NT2/D1 (cell line): ENCODE measurements around the gene COLEC11.
"Not testable (repeated sequence)": the region's sequence is repeated elsewhere in the genome, so short reads cannot be mapped to it uniquely, and the experiment has no call there.

Experiments
- DNase-seq: peaks from one replicate; pipeline ENCODE4 v3.0.0-alpha.2; 2011; ENCODE audit warnings: low read depth, low spot score
- H3K27me3 ChIP-seq: 2 replicates; pipeline ENCODE4 v1.6.0; 2011; ENCODE audit warnings: mild to moderate bottlenecking; ENCODE audit not compliant: insufficient read length, insufficient read depth
- H3K36me3 ChIP-seq: 2 replicates; pipeline ENCODE4 v1.6.1; 2011; ENCODE audit warnings: mild to moderate bottlenecking, low read length, mixed read lengths; ENCODE audit not compliant: insufficient read depth, insufficient read length
- H3K4me1 ChIP-seq: 2 replicates; pipeline ENCODE4 v1.5.1; 2011; ENCODE audit not compliant: insufficient read depth, insufficient read length
- H3K4me3 ChIP-seq: 2 replicates; pipeline ENCODE4 v1.5.1; 2011; ENCODE audit warnings: low read depth; ENCODE audit not compliant: insufficient read length
- H3K9ac ChIP-seq: 2 replicates; pipeline ENCODE4 v1.6.0; 2011; ENCODE audit warnings: low read depth; ENCODE audit not compliant: insufficient read length
- H3K9me3 ChIP-seq: 2 replicates; pipeline ENCODE4 v1.5.1; 2011; ENCODE audit warnings: mild to moderate bottlenecking, low read length; ENCODE audit not compliant: insufficient read depth
- SUZ12 ChIP-seq: IDR thresholded peaks from 2 replicates; pipeline ENCODE4 v1.6.1; 2011; ENCODE audit not compliant: insufficient read length, insufficient read depth; ENCODE audit errors: extremely low read depth
- YY1 ChIP-seq: IDR thresholded peaks from 2 replicates; pipeline ENCODE4 v1.6.1; 2011; ENCODE audit not compliant: insufficient read length, insufficient read depth
- ZNF274 ChIP-seq: IDR thresholded peaks from 2 replicates; pipeline ENCODE4 v1.6.1; 2011; ENCODE audit warnings: mild to moderate bottlenecking, low read depth, low read length

COLEC11 gene

GRCh38 chr2:3617198-3617890 lies 22.4 kb downstream of the COLEC11 start:
- TF ChIP-seq ZNF274 (no peak), YY1 (no peak), SUZ12 (no peak)
- H3K27me3 ChIP-seq, result no peaks in the 10 kb centered on the region

GRCh38 chr2:3618367-3618766 lies 23.5 kb downstream of the COLEC11 start:
- Histone ChIP-seq H3K27me3 (no peaks in the 10 kb centered on the region), H3K4me1 (no peaks in the 10 kb centered on the region), H3K9me3 (peaks cover 5% of the 10 kb centered on the region; the same call in 1 of the 2 replicates), H3K9ac (no peak overlapping the region), H3K4me3 (no peak overlapping the region), H3K36me3 (no peaks in the 10 kb centered on the region)
- no peak for TF ChIP-seq YY1
- TF ChIP-seq SUZ12, result no peak
- no peak for TF ChIP-seq ZNF274
- DNase-seq, result no peak

More at GRCh38 chr2:3617198-3617890, 22.4 kb downstream of the COLEC11 start:
- DNase-seq, result no peak
- Histone ChIP-seq H3K36me3 (no peaks in the 10 kb centered on the region), H3K9ac (no peak overlapping the region), H3K9me3 (peaks cover 5% of the 10 kb centered on the region; the same call in 1 of the 2 replicates), H3K4me3 (no peak overlapping the region), H3K4me1 (no peaks in the 10 kb centered on the region)

- Histone ChIP-seq H3K27me3 (no peaks in the 10 kb centered on the region), H3K4me3 (no peak overlapping the region), H3K9me3 (peaks cover 4% of the 10 kb centered on the region; the same call in 1 of the 2 replicates), H3K4me1 (no peaks in the 10 kb centered on the region), H3K9ac (no peak overlapping the region), H3K36me3 (no peaks in the 10 kb centered on the region)
- TF ChIP-seq SUZ12 (no peak), ZNF274 (no peak)
- DNase-seq, result no peak
Measured at GRCh38 chr2:3619033-3619432, 24.1 kb downstream of the COLEC11 start.

- H3K4me3 ChIP-seq, H3K36me3 ChIP-seq, DNase-seq, H3K9me3 ChIP-seq, H3K9ac ChIP-seq, H3K4me1 ChIP-seq, H3K27me3 ChIP-seq: not testable (repeated sequence)
Measured at GRCh38 chr2:3619661-3620060, 24.7 kb downstream of the COLEC11 start.

DNA sequence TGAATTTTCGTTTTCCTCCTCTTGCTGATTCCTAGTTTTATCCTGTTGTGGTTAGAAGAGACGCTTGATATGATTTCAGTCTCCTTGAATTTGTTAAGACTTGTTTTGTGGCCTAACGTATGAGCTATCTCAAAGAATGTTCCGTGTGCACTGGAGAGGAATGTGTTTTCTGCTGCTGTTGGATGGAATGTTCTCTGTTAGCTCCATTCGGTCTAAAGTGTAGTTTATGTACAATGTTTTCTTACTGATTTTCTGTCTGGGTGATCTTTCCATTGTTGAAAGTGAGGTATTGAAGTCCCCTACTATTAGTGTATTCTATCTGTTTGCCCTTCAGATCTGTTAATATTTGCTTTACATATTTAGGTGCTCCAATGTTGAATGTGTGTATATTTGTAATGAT lies 25.9 kb downstream of the COLEC11 start:
- H3K9ac ChIP-seq, result no peak overlapping the region
- no peak for TF ChIP-seq ZNF274
- TF ChIP-seq SUZ12, result no peak
- H3K4me3 ChIP-seq, result no peak overlapping the region
- H3K4me1 ChIP-seq, result no peaks in the 10 kb centered on the region
- DNase-seq, result no peak
- no peaks in the 10 kb centered on the region for H3K36me3 ChIP-seq
- no peaks in the 10 kb centered on the region; the same call in 1 of the 2 replicates for H3K9me3 ChIP-seq
- H3K27me3 ChIP-seq, result no peaks in the 10 kb centered on the region

GRCh38 chr2:3622967-3623366 lies 28.1 kb downstream of the COLEC11 start:
- Histone ChIP-seq H3K27me3 (no peaks in the 10 kb centered on the region), H3K9me3 (no peaks in the 10 kb centered on the region), H3K4me3 (no peak overlapping the region), H3K36me3 (no peaks in the 10 kb centered on the region), H3K9ac (no peak overlapping the region), H3K4me1 (no peaks in the 10 kb centered on the region)
- no peak for DNase-seq
- TF ChIP-seq ZNF274, result no peak
- TF ChIP-seq YY1, result no peak
- no peak for TF ChIP-seq SUZ12

DNA sequence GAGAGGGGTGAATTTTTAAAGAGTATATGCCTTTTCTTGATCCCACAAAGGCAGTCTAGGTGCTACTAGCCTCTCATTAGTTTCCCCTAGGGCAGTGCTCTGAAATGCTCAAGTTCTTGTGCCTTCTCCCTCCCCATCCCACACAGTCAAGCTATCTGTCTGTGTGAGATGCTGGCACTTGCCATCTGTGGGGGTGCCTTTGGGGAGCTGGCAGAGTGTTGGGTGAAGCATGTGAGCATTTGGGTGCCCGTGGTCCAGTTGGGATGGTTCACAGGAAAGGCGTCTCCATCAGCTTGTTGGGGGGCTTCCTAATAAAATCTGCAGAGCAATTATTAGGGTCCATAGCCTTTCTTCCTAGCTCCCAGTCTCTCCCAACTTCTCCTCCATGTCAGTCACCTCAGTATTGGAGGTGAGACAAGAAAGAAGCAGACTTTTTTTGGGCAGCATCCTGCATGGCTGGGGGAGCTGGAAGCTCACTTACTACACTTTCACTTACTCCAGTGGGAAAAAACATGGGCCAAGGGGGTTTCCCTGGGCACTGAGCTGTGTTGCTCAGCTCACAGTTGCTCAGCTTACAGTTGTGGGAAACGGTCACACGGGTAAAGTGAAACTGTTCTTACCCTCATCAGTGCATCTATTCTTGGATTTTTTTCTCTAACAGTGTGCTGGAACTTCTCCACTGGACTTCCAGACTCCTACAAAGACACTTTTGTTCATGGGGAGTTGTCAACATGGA lies 29.3 kb downstream of the COLEC11 start:
- Histone ChIP-seq H3K9ac (no peak overlapping the region), H3K9me3 (no peaks in the 10 kb centered on the region), H3K4me1 (no peaks in the 10 kb centered on the region), H3K4me3 (no peak overlapping the region), H3K27me3 (no peaks in the 10 kb centered on the region), H3K36me3 (no peaks in the 10 kb centered on the region)
- TF ChIP-seq SUZ12 (no peak), ZNF274 (no peak), YY1 (no peak)
- DNase-seq, result no peak
